Measurements from ENCODE around the gene GRM8.

The GRM8 gene

GRCh38 chr7:126398851-126399529 is 853.8 kb downstream of the GRM8 start:
- in situ Hi-C loops (cut with MboI; ENCODE audit: low pct_unique_long_range_greater_than_20kb, low sequenced_read_pairs, unreplicated experiment): no loop called here
- TF ChIP-seq CTCF (IDR thresholded peaks at IDR 0.05; ENCODE audit: extremely low read depth, insufficient read depth, missing control alignments): no peak
- no peak for DNase-seq (ENCODE audit: low spot score)

- in situ Hi-C loops (cut with MboI; ENCODE audit: low pct_unique_long_range_greater_than_20kb, low sequenced_read_pairs, unreplicated experiment): no loop called here
- DNase-seq (ENCODE audit: low spot score): no peak
- TF ChIP-seq CTCF (IDR thresholded peaks at IDR 0.05; ENCODE audit: extremely low read depth, insufficient read depth, missing control alignments): no peak
These were observed 854.5 kb downstream of the GRM8 start for GRCh38 chr7:126398285-126398684.

GRCh38 chr7:126394406-126394805 is 858.3 kb downstream of the GRM8 start:
- in situ Hi-C loops (cut with MboI; ENCODE audit: low pct_unique_long_range_greater_than_20kb, low sequenced_read_pairs, unreplicated experiment): no loop called here
- no peak for DNase-seq (ENCODE audit: low spot score)

More at GRCh38 chr7:126394406-126394805, 858.3 kb downstream of the GRM8 start:
- TF ChIP-seq CTCF (IDR thresholded peaks at IDR 0.05; ENCODE audit: extremely low read depth, insufficient read depth, missing control alignments): no peak
